IMR-90 (cell line): ENCODE measurements around the gene FLVCR1. TPM values are rescaled to one million over a fixed set of nuclear protein-coding genes. Genes with fewer than 3 reads are reported as not detected.
A peak's percentile ranks its signal among the peaks of the same experiment; 100 is the strongest.

ENCODE experiments used
- ATAC-seq: fragments of 200-7000 bp; cut with Tn5 transposase; 2 replicates; pipeline ENCODE4 v1.9.1; 2020; ENCODE audit warnings: low read depth, mild to moderate bottlenecking, moderate library complexity
- BruUV-seq: library from RNA; stranded (reverse); fragments of 400-500 nt; replicated peaks from 2 replicates; lab custom pipeline; 2021; lab: Mats Ljungman, UMichigan
- CTCF ChIA-PET: fragments of 300-600 bp; formaldehyde crosslinking; extraction: SDS; loops from one replicate; lab custom pipeline; 2021; ENCODE audit warnings: antibody characterized with exemption; lab: Yijun Ruan, JAX
- POLR2A ChIA-PET: fragments of 300-600 bp; sonication (Branson Sonifier 250); formaldehyde crosslinking; loops from one replicate; lab custom pipeline; 2022; ENCODE audit warnings: antibody characterized with exemption; ENCODE audit not compliant: unreplicated experiment; lab: Charles Lee
- DNase-seq: peaks from one replicate; pipeline ENCODE4 v3.0.0; 2013
- H2AFZ ChIP-seq: replicated peaks from 2 replicates; pipeline ENCODE3; 2013; ENCODE audit warnings: low read length, mild to moderate bottlenecking; ENCODE audit not compliant: poor library complexity
- H2AK5ac ChIP-seq: 2 replicates; pipeline ENCODE4 v1.6.1; 2013; ENCODE audit warnings: low read depth, low read length, inconsistent platforms
- H2AK9ac ChIP-seq: replicated peaks from 2 replicates; pipeline ENCODE3; 2013; ENCODE audit warnings: mild to moderate bottlenecking, low read depth, low read length, moderate library complexity; ENCODE audit not compliant: poor library complexity
- H2BK120ac ChIP-seq: 2 replicates; pipeline ENCODE4 v1.6.1; 2013; ENCODE audit warnings: low read depth, low read length, inconsistent platforms
- H2BK15ac ChIP-seq: 3 replicates; pipeline ENCODE4 v1.6.1; 2013; ENCODE audit warnings: low read depth, low read length, inconsistent platforms
- H2BK20ac ChIP-seq: 2 replicates; pipeline ENCODE4 v1.6.1; 2013; ENCODE audit warnings: low read depth, mild to moderate bottlenecking, inconsistent platforms, low read length, moderate library complexity
- H2BK5ac ChIP-seq: 2 replicates; pipeline ENCODE4 v1.6.1; 2013; ENCODE audit warnings: mild to moderate bottlenecking, low read depth, low read length, inconsistent platforms; ENCODE audit not compliant: poor library complexity, severe bottlenecking
- H3K14ac ChIP-seq: replicated peaks from 2 replicates; pipeline ENCODE4 v1.6.1; 2013; ENCODE audit warnings: low read depth, low read length, inconsistent platforms
- H3K18ac ChIP-seq: 2 replicates; pipeline ENCODE4 v1.6.1; 2013; ENCODE audit warnings: low read depth, low read length, control low read depth
- H3K23ac ChIP-seq: 2 replicates; pipeline ENCODE4 v1.6.1; 2013; ENCODE audit warnings: low read depth, low read length, inconsistent platforms
- H3K27ac ChIP-seq: 2 replicates; pipeline ENCODE4 v1.5.1; 2013; ENCODE audit warnings: mild to moderate bottlenecking, control low read depth, low read length; ENCODE audit not compliant: insufficient read depth
- H3K27me3 ChIP-seq: 2 replicates; pipeline ENCODE4 v1.6.1; 2013; ENCODE audit warnings: low read length; ENCODE audit not compliant: control insufficient read depth, insufficient read depth
- H3K36me3 ChIP-seq: 2 replicates; pipeline ENCODE4 v1.6.1; 2013; ENCODE audit warnings: low read length, mixed read lengths; ENCODE audit not compliant: control insufficient read depth, insufficient read depth
- H3K4ac ChIP-seq: 2 replicates; pipeline ENCODE4 v1.6.1; 2013; ENCODE audit warnings: low read depth, low read length, inconsistent platforms
- H3K4me1 ChIP-seq: 2 replicates; pipeline ENCODE4 v1.6.1; 2013; ENCODE audit warnings: low read length, mixed read lengths; ENCODE audit not compliant: control insufficient read depth, insufficient read depth
- H3K4me2 ChIP-seq: 2 replicates; pipeline ENCODE4 v1.6.1; 2013; ENCODE audit warnings: low read depth, mild to moderate bottlenecking, control low read depth, low read length, moderate library complexity
- H3K4me3 ChIP-seq: 2 replicates; pipeline ENCODE4 v1.5.1; 2013; ENCODE audit warnings: low read depth, mild to moderate bottlenecking, control low read depth, low read length, moderate library complexity; ENCODE audit not compliant: insufficient read depth
- H3K56ac ChIP-seq: 2 replicates; pipeline ENCODE4 v1.6.1; 2013; ENCODE audit warnings: low read length, inconsistent platforms; ENCODE audit not compliant: insufficient read depth; ENCODE audit errors: extremely low read depth
- H3K79me1 ChIP-seq, 2 experiments: 2 replicates each; pipeline ENCODE4 v1.6.1; 2013; ENCODE audit warnings: low read length in 2 of 2, inconsistent platforms in 1 of 2, low read depth in 1 of 2
- H3K9ac ChIP-seq: 2 replicates; pipeline ENCODE4 v1.6.1; 2013; ENCODE audit warnings: low read depth, low read length, control low read depth
- H3K9me1 ChIP-seq: 2 replicates; pipeline ENCODE4 v1.6.1; 2013; ENCODE audit warnings: low read length, inconsistent platforms; ENCODE audit not compliant: insufficient read depth
- H3K9me3 ChIP-seq: 2 replicates; pipeline ENCODE4 v1.6.1; 2013; ENCODE audit warnings: low read length; ENCODE audit not compliant: control insufficient read depth, insufficient read depth
- H4K20me1 ChIP-seq: 2 replicates; pipeline ENCODE4 v1.6.1; 2013; ENCODE audit warnings: low read length, inconsistent platforms; ENCODE audit not compliant: insufficient read depth
- H4K5ac ChIP-seq: 2 replicates; pipeline ENCODE4 v1.6.1; 2013; ENCODE audit warnings: mild to moderate bottlenecking, low read depth, low read length, control low read depth
- H4K8ac ChIP-seq, 2 experiments: 2 replicates each; pipeline ENCODE4 v1.6.1; 2013; ENCODE audit warnings: low read depth in 2 of 2, low read length in 2 of 2, control low read depth in 1 of 2, inconsistent platforms in 1 of 2
- H4K91ac ChIP-seq: 2 replicates; pipeline ENCODE4 v1.6.1; 2013; ENCODE audit warnings: low read depth, low read length, inconsistent platforms; ENCODE audit not compliant: insufficient read depth
- MAZ ChIP-seq: IDR thresholded peaks from 2 replicates; pipeline ENCODE4 v1.6.1; 2012; ENCODE audit warnings: low read depth, mild to moderate bottlenecking, low read length, improper control_type of control experiment, moderate library complexity, borderline replicate concordance
- RCOR1 ChIP-seq: IDR thresholded peaks from 2 replicates; pipeline ENCODE4 v1.6.1; 2012; ENCODE audit warnings: mild to moderate bottlenecking, low read length, improper control_type of control experiment; ENCODE audit not compliant: insufficient replicate concordance
- RFX5 ChIP-seq: IDR thresholded peaks from 2 replicates; pipeline ENCODE4 v1.8.0; 2012; ENCODE audit warnings: low read depth, mild to moderate bottlenecking, low read length, moderate library complexity
- WGBS, 2 experiments: methylation state at CpG; one replicate each; pipeline versions ENCODE4 v1.1.5 to v1.1.7; 2013; ENCODE audit warnings: missing lambda C conversion rate in 2 of 2; ENCODE audit not compliant: insufficient read length in 1 of 2; ENCODE audit errors: extremely low coverage in 2 of 2; 5-methylcytosine and 5-hydroxymethylcytosine counted together
- dilution Hi-C: fragments of 300-500 bp; cut with HindIII; formaldehyde crosslinking; loops from one replicate; pipeline ENCODE4 v1.14.3; 2018; ENCODE audit warnings: low sequenced_read_pairs; ENCODE audit not compliant: unreplicated experiment
- in situ Hi-C: fragments of 300-500 bp; cut with MboI; formaldehyde crosslinking; loops from 3 replicates; pipeline ENCODE4 v1.14.3; 2019; ENCODE audit warnings: low sequenced_read_pairs, inconsistent platforms, mixed read lengths
- intact Hi-C: fragments of 100-400 bp; cut with micrococcal nuclease; formaldehyde crosslinking; loops from 2 replicates; pipeline ENCODE4 v1.10.0; 2022
- polyA plus RNA-seq, 3 experiments: library from polyadenylated mRNA; depleted of rRNA; stranded (reverse); fragments of >200 nt; gene quantifications; 2 replicates each; pipeline ENCODE4 v1.2.3, GENCODE V29; 2012; ENCODE audit warnings: low replicate concordance in 1 of 3
- total RNA-seq: library from RNA; depleted of rRNA; stranded (reverse); fragments of >200 nt; gene quantifications from 2 replicates; pipeline ENCODE4 v1.2.3, GENCODE V29; 2012
- TF ChIP-seq, protein P1 (sequence below): fragments of 150-350 bp; IDR thresholded peaks from 2 replicates; pipeline ENCODE4 v1.6.1; 2017; ENCODE audit warnings: mild to moderate bottlenecking, antibody characterized with exemption, low read length, low read depth

Gene FLVCR1
- total and polyA plus RNA-seq, 2 of the 4 experiments (the other 2 are of a cell fraction) = 2.4 to 3.9 TPM

DNA sequence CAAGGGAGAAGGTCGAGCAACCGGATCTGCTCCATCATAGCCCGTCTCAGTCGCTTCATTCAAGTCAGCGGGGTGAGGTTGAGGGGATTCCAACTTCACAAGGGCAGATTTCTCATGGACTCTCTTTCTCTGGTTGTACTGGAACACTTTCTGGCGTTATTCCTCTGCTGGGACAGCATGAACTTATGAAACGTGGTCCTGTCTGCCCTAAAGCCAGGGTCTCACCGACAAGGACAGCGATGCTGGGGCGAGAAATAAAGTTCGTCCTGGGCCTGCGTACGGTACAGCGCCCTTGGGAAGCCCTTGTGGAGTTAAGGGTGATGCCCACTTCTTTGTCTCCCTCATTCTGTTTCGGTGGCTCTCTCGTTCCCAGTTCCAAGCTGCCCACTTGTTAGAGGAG, 1.3 kb upstream of the FLVCR1 start:
- peak overlapping the region; percentile 8; the same call in 1 of the 2 replicates for H3K23ac ChIP-seq
- H3K18ac ChIP-seq = no peak overlapping the region
- ATAC-seq (no peak), DNase-seq (no peak)
- H3K4me2 ChIP-seq = no peak overlapping the region
- CTCF ChIA-PET = interaction anchor here (0.7 kb wide), 2 partner anchors 44 to 307 kb away, joined by 3 to 5 read pairs; no protein-coding TSS in a partner anchor
- peak overlapping the region; percentile 35 for H2AFZ ChIP-seq
- H4K8ac ChIP-seq = peak overlapping the region in 1 of 2 experiments; percentile 9; a peak in 1 of 4 replicates
- 100% methylated on average over 2 of the region's 16 CpGs; no CpG with 5 or more reads in 1 of the 2 experiments for WGBS, 2 experiments
- no peak overlapping the region for H3K4me3 ChIP-seq
- no peak overlapping the region for H4K91ac ChIP-seq
- no peaks in the 10 kb centered on the region for H4K20me1 ChIP-seq
- no peak overlapping the region for H3K27ac ChIP-seq
- H3K79me1 ChIP-seq = peaks cover 5 to 32% of the 10 kb centered on the region in 2 experiments; a peak in 3 of 4 replicates
- H4K5ac ChIP-seq = no peak overlapping the region
- H3K14ac ChIP-seq = no peak overlapping the region
- H3K27me3 ChIP-seq = no peaks in the 10 kb centered on the region
- TF ChIP-seq, protein P1, sequence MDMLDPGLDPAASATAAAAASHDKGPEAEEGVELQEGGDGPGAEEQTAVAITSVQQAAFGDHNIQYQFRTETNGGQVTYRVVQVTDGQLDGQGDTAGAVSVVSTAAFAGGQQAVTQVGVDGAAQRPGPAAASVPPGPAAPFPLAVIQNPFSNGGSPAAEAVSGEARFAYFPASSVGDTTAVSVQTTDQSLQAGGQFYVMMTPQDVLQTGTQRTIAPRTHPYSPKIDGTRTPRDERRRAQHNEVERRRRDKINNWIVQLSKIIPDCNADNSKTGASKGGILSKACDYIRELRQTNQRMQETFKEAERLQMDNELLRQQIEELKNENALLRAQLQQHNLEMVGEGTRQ = no peak
- no peak for TF ChIP-seq RCOR1
- TF ChIP-seq MAZ = no peak
- no peak for TF ChIP-seq RFX5
- no TSS peak for BruUV-seq
- H3K4ac ChIP-seq = no peak overlapping the region
- no peak overlapping the region for H3K56ac ChIP-seq
- intact Hi-C loops = loop anchor here (5.0 kb wide), 1 partner anchor 34 kb away; no protein-coding TSS in a partner anchor
- no peaks in the 10 kb centered on the region for H3K9me3 ChIP-seq
- POLR2A ChIA-PET = no interaction called here
- peaks cover 9% of the 10 kb centered on the region for H3K9me1 ChIP-seq
- H2BK5ac ChIP-seq = no peak overlapping the region
- dilution Hi-C loops = no loop called here
- H3K36me3 ChIP-seq = no peaks in the 10 kb centered on the region
- H3K9ac ChIP-seq = no peak overlapping the region
- H2BK120ac ChIP-seq = no peak overlapping the region
- in situ Hi-C loops = no loop called here
- H2BK15ac ChIP-seq = no peak overlapping the region
- 0 out of 2 replicates have a peak overlapping the region, but pooled peaks have one; percentile 7 for H2AK5ac ChIP-seq
- H3K4me1 ChIP-seq = peaks cover 9% of the 10 kb centered on the region
- H2AK9ac ChIP-seq = no peak overlapping the region
- H2BK20ac ChIP-seq = no peak overlapping the region
